ENCODE results near the gene KLHL12.

Gene KLHL12

DNA sequence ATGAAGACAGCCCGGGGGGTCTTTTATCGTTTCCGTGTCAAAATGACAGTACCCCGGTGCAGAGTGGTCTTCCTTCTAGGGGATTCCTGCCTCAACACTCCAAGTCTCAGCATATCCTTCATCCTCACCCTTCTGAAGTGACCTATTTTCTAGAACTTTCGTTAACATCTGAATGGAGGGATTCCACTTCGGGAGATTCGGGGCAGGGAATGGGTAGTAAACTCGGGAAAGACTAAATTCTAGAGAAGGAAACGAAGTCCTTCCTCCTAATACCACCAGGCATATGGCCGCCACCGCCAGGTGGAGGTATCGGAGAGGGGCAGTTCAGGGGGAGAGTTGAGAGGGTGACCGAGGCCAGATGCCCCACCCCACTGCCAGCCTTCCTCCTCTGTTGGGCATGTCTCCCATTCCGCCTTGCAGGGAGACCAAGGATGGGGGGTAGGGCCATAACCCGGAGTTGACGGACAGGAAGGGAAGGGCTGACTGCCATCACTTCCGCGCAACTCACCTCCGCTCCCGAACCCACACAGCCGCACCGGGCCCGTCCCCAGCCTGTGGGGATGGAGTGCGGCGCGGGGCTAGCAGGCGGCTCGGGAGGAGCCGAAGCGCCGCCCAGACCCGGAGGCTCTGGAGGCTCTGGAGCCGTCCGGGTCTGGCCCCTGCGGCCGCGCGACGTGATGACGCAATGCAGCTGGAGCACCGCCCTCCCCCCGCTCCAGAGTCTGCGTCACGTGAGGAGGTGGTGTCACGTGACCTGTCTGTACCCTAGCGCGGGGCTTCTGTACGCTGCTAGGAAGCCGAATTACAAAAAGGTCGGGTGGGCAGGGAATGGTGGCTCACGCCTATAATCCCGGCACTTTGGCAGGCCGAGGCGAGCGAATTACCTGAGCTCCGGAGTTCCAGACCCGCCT is at the start of gene KLHL12:
Gene KLHL12 (minus strand): TSS at position 654 of the 911 bp plus-strand sequence. CDS start 2,072 bp downstream, outside the sequence.
- TF ChIP-seq FOXA1 (IDR thresholded peaks at IDR 0.05) (no peak), NFRKB (IDR thresholded peaks at IDR 0.05) (no peak), BHLHE40 (IDR thresholded peaks at IDR 0.05; ENCODE audit: borderline replicate concordance) (no peak), ARNT (IDR thresholded peaks at IDR 0.05) (peak; percentile 100), SP1 (IDR thresholded peaks at IDR 0.05) (no peak), ZNF384 (IDR thresholded peaks at IDR 0.05) (no peak), LEF1 (IDR thresholded peaks at IDR 0.05; ENCODE audit: borderline replicate concordance) (peak; percentile 83; the same call in 1 of the 2 replicates), SUZ12 (IDR thresholded peaks at IDR 0.05) (no peak), L3MBTL2 (conservative IDR thresholded peaks at IDR 0.05) (peak; percentile 68), ELF4 (IDR thresholded peaks at IDR 0.05) (peak; percentile 44; the same call in 1 of the 2 replicates), TARDBP (IDR thresholded peaks at IDR 0.05) (no peak), FOXM1 (IDR thresholded peaks at IDR 0.05; ENCODE audit: borderline replicate concordance) (peak; percentile 34; the same call in 1 of the 2 replicates), HDGF (IDR thresholded peaks at IDR 0.05; ENCODE audit: borderline replicate concordance) (no peak), CTBP1 (IDR thresholded peaks at IDR 0.05; ENCODE audit: borderline replicate concordance) (no peak; the same call in 1 of the 2 replicates), FOXK2 (IDR thresholded peaks at IDR 0.05) (no peak)
- TF ChIP-seq, protein P1, sequence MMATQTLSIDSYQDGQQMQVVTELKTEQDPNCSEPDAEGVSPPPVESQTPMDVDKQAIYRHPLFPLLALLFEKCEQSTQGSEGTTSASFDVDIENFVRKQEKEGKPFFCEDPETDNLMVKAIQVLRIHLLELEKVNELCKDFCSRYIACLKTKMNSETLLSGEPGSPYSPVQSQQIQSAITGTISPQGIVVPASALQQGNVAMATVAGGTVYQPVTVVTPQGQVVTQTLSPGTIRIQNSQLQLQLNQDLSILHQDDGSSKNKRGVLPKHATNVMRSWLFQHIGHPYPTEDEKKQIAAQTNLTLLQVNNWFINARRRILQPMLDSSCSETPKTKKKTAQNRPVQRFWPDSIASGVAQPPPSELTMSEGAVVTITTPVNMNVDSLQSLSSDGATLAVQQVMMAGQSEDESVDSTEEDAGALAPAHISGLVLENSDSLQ (IDR thresholded peaks at IDR 0.05), result peak; percentile 76
- DNase-seq (ENCODE audit: extremely low spot score), result peak; percentile 99
- ChIA-PET POLR2A (interaction anchor here (0.7 to 1.4 kb wide), 8 partner anchors 10 to 102 kb away, joined by 3 to 10 read pairs (median 4); partner anchors contain the start of genes RABIF and TMEM183A), CTCF (interaction anchor here (0.7 to 1.2 kb wide), 2 partner anchors 18 to 32 kb away, joined by 3 to 13 read pairs; no protein-coding TSS in a partner anchor)

DNA sequence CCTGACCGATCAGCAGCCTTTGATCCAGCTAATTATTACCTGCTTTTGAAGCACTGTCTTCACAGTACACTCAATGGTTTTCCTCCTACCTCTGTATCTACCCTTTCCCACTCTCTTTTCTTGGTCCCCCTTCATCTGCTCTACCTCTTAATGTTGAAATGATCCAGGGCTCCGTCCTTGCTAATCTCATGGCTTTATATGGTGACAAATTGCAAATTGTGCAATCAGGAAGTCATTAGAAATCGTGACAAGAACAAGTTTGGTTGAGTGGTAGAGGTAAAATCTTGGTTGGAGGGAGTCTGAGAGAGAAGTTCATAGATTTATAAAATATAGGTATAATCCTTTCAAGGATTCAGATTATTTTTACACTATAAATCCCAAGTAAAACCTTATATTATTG is 49.6 kb upstream of the KLHL12 start:
- POLR2A ChIA-PET, result no interaction called here

DNA sequence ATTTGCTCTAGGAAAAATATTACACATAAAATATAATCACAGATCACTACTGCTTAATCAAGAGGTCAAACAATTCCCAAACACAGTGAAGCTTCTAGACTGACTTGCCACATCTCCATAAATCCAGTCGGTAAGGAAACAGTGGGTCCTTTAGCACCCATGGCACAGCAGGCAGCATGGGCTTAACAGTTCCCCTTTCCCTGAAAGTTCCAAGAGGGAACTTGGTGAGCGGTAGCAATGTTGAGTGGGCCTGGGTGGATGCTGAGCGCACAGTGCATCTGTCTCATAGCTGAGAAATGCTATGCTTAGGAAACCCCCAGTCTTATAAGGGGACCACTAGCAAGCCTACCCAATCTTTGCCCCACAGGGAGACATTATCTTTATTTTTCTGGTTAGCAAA is 47.8 kb upstream of the KLHL12 start:
- DNase-seq (ENCODE audit: extremely low spot score), result no peak
- CTCF ChIA-PET, result no interaction called here
- POLR2A ChIA-PET, result no interaction called here
- TF ChIP-seq HDGF (IDR thresholded peaks at IDR 0.05; ENCODE audit: borderline replicate concordance), result no peak

More for the DNA sequence above, 49.6 kb upstream of the KLHL12 start:
- CTCF ChIA-PET, result interaction anchor here (0.5 to 1.5 kb wide), 2 partner anchors 9 kb away, joined by 4 to 5 read pairs; no protein-coding TSS in a partner anchor
- DNase-seq (ENCODE audit: extremely low spot score), result no peak
- TF ChIP-seq BHLHE40 (IDR thresholded peaks at IDR 0.05; ENCODE audit: borderline replicate concordance) (no peak), HDGF (IDR thresholded peaks at IDR 0.05; ENCODE audit: borderline replicate concordance) (no peak), LEF1 (IDR thresholded peaks at IDR 0.05; ENCODE audit: borderline replicate concordance) (no peak), CTBP1 (IDR thresholded peaks at IDR 0.05; ENCODE audit: borderline replicate concordance) (no peak), SP1 (IDR thresholded peaks at IDR 0.05) (no peak), FOXA1 (IDR thresholded peaks at IDR 0.05) (no peak), ZNF384 (IDR thresholded peaks at IDR 0.05) (no peak), L3MBTL2 (conservative IDR thresholded peaks at IDR 0.05) (no peak)

DNA sequence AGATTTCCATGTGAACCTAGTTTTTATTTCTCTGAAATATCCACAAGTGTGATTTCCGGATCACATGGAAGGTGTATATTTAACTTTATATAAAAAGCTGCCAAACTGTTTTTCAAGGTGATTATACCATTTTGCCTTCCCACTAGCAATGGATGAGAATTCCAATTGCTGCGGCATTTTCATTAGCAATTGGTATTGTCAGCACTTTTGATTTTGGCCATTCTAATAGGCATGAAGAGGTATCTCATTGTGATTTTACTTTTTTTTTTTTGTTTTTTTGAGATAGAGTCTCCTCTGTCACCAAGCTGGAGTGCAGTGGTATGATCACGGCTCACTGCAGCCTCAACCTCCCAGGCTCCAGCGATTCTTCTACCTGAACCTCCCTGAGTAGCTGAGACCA is 45.0 kb upstream of the KLHL12 start:
- ChIA-PET POLR2A (no interaction called here), CTCF (no interaction called here)
- TF ChIP-seq, protein P1 (IDR thresholded peaks at IDR 0.05), result no peak
- DNase-seq (ENCODE audit: extremely low spot score), result no peak

DNA sequence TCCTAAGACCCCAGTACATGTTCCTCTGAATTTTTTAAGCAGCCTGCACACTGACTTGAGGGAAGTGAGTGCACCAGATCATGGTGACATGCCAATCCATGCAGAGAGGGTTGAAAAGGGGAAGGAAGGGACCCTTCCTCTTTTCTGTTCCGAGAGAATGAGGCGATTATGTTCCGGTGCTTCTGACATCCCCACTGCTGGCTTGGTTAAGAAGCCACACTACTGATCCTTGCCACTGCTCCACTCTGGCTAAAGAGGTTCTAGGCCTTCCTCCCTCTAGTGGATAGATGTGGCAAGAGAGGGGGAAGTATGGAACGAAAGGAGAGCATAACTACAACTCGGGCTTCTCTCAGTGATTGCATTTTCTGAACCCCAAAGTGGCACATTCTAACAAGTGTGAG is 41.9 kb upstream of the KLHL12 start:
- TF ChIP-seq FOXK2 (IDR thresholded peaks at IDR 0.05), result no peak
- no peak for TF ChIP-seq HDGF (IDR thresholded peaks at IDR 0.05; ENCODE audit: borderline replicate concordance)
- no peak for TF ChIP-seq ELF4 (IDR thresholded peaks at IDR 0.05)
- no peak for TF ChIP-seq TARDBP (IDR thresholded peaks at IDR 0.05)
- TF ChIP-seq, protein P1 (IDR thresholded peaks at IDR 0.05), result no peak
- TF ChIP-seq FOXA1 (IDR thresholded peaks at IDR 0.05), result no peak
- TF ChIP-seq BHLHE40 (IDR thresholded peaks at IDR 0.05; ENCODE audit: borderline replicate concordance), result no peak
- no peak for TF ChIP-seq SP1 (IDR thresholded peaks at IDR 0.05)
- TF ChIP-seq ZNF384 (IDR thresholded peaks at IDR 0.05), result no peak
- no peak for TF ChIP-seq NFRKB (IDR thresholded peaks at IDR 0.05)
- no peak for TF ChIP-seq CTBP1 (IDR thresholded peaks at IDR 0.05; ENCODE audit: borderline replicate concordance)
- TF ChIP-seq L3MBTL2 (conservative IDR thresholded peaks at IDR 0.05), result no peak
- TF ChIP-seq LEF1 (IDR thresholded peaks at IDR 0.05; ENCODE audit: borderline replicate concordance), result no peak
- no peak for TF ChIP-seq SUZ12 (IDR thresholded peaks at IDR 0.05)
- TF ChIP-seq ARNT (IDR thresholded peaks at IDR 0.05), result no peak
- POLR2A ChIA-PET, result interaction anchor here (1.1 to 1.5 kb wide), 2 partner anchors 9 to 31 kb away, joined by 4 to 8 read pairs; no protein-coding TSS in a partner anchor
- DNase-seq (ENCODE audit: extremely low spot score), result peak; percentile 82
- CTCF ChIA-PET, result no interaction called here

DNA sequence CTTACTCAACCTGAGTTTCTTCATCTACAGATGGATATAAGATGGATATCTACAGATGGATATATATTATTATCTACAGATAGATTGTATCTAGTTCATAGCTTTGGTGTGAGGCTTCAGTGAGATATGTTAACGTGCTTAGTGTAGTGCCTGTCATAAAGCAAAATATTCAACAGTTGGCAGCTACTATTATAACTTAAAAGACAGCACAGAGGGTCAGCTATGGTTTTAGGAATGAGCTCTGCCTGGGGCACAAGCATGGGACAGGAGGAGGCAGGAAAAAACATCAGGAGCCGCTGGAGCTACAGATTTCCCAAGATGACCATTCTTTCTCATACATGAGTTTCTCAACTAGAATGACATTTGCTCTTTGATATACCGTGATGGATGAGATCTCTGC is 41.3 kb upstream of the KLHL12 start:
- TF ChIP-seq, protein P1 (IDR thresholded peaks at IDR 0.05), result no peak
- TF ChIP-seq NFRKB (IDR thresholded peaks at IDR 0.05), result no peak
- no peak for TF ChIP-seq SUZ12 (IDR thresholded peaks at IDR 0.05)
- no peak for TF ChIP-seq HDGF (IDR thresholded peaks at IDR 0.05; ENCODE audit: borderline replicate concordance)
- no peak for TF ChIP-seq FOXK2 (IDR thresholded peaks at IDR 0.05)
- TF ChIP-seq BHLHE40 (IDR thresholded peaks at IDR 0.05; ENCODE audit: borderline replicate concordance), result no peak
- TF ChIP-seq LEF1 (IDR thresholded peaks at IDR 0.05; ENCODE audit: borderline replicate concordance), result no peak
- TF ChIP-seq CTBP1 (IDR thresholded peaks at IDR 0.05; ENCODE audit: borderline replicate concordance), result no peak
- TF ChIP-seq FOXM1 (IDR thresholded peaks at IDR 0.05; ENCODE audit: borderline replicate concordance), result no peak
- TF ChIP-seq L3MBTL2 (conservative IDR thresholded peaks at IDR 0.05), result no peak
- TF ChIP-seq ARNT (IDR thresholded peaks at IDR 0.05), result no peak
- no peak for TF ChIP-seq ZNF384 (IDR thresholded peaks at IDR 0.05)
- ChIA-PET POLR2A (interaction anchor here (1.1 to 1.5 kb wide), 4 partner anchors 9 to 39 kb away, joined by 3 to 8 read pairs (median 4); partner anchors contain the start of gene TMEM183A), CTCF (interaction anchor here (0.5 to 1.0 kb wide), 5 partner anchors 8 to 348 kb away, joined by 3 to 6 read pairs (median 4); no protein-coding TSS in a partner anchor)
- no peak for DNase-seq (ENCODE audit: extremely low spot score)
